HCT116 (cell line): ENCODE measurements around the gene TFDP1. TPM values are rescaled to one million over a fixed set of nuclear protein-coding genes. Genes with fewer than 3 reads are reported as not detected.

Experiments used
- ATAC-seq: fragments of 200-7000 bp; cut with Tn5 transposase; 2 replicates; pipeline ENCODE4 v1.9.1; 2020; ENCODE audit warnings: mild to moderate bottlenecking, moderate library complexity
- BruUV-seq: library from RNA; stranded (reverse); fragments of 400-500 nt; replicated peaks from 2 replicates; lab custom pipeline; 2021; lab: Mats Ljungman, UMichigan
- CTCF ChIA-PET: fragments of 300-600 bp; sonication (Branson Sonifier 250); formaldehyde crosslinking; loops from one replicate; lab custom pipeline; 2021; ENCODE audit warnings: antibody characterized with exemption; lab: Charles Lee
- POLR2A ChIA-PET: fragments of 300-600, 350-600 bp; sonication (Branson Sonifier 250); formaldehyde crosslinking; loops from one replicate; lab custom pipeline; 2021; ENCODE audit warnings: antibody characterized with exemption; lab: Charles Lee
- RAD21 ChIA-PET, 2 experiments: fragments of 300-600 bp; sonication (Branson Sonifier 250); formaldehyde crosslinking; loops; one replicate each; lab custom pipeline; 2023; ENCODE audit warnings: low total read pairs in 2 of 2; ENCODE audit not compliant: uncharacterized antibody in 2 of 2, unreplicated experiment in 2 of 2, low non-redundant PET in 1 of 2; lab: Charles Lee
- DNase-seq: peaks from one replicate; pipeline ENCODE4 v3.0.0-alpha.2; 2010; ENCODE audit warnings: low read depth, low spot score
- H2AFZ ChIP-seq: fragments of 200-600 bp; shearing (Covaris generic), sonication (generic); 2 replicates; pipeline ENCODE4 v1.6.1; 2017; ENCODE audit warnings: low read depth, mixed run types, mixed read lengths, antibody characterized with exemption, low read length; ENCODE audit not compliant: poor library complexity, severe bottlenecking
- H3K27ac ChIP-seq: 2 replicates; pipeline ENCODE4 v1.5.1; 2012; ENCODE audit warnings: low read depth, low read length
- H3K27me3 ChIP-seq: fragments of 200-600 bp; sonication (generic); 2 replicates; pipeline ENCODE4 v1.6.1; 2016; ENCODE audit warnings: mixed run types, low read length, mixed read lengths; ENCODE audit not compliant: insufficient read depth
- H3K36me3 ChIP-seq, 2 experiments: fragments of 200-500 bp in 1 of 2; fragments of 200-600 bp in 1 of 2; sonication (Bioruptor generic) in 1 of 2; sonication (generic) in 1 of 2; 2 replicates each; pipeline versions ENCODE4 v1.5.1 to v1.6.1; 2014 to 2016; ENCODE audit warnings: low read length in 2 of 2, inconsistent platforms in 1 of 2, mixed read lengths in 1 of 2, mixed run types in 1 of 2; ENCODE audit not compliant: insufficient read depth in 2 of 2, control insufficient read depth in 1 of 2
- H3K4me1 ChIP-seq, 2 experiments: fragments of 200-600 bp in 1 of 2; sonication (generic) in 1 of 2; 2 replicates each; pipeline versions ENCODE4 v1.5.1 to v1.6.1; 2012 to 2017; ENCODE audit warnings: low read length in 2 of 2, inconsistent platforms in 1 of 2, mild to moderate bottlenecking in 1 of 2, mixed read lengths in 1 of 2, mixed run types in 1 of 2, moderate library complexity in 1 of 2; ENCODE audit not compliant: insufficient read depth in 2 of 2, control insufficient read depth in 1 of 2
- H3K4me2 ChIP-seq: fragments of 200-600 bp; sonication (generic); 2 replicates; pipeline ENCODE4 v1.6.1; 2017; ENCODE audit warnings: mixed run types, low read length, mixed read lengths
- H3K4me3 ChIP-seq, 2 experiments: fragments of 200-600 bp in 1 of 2; sonication (generic) in 1 of 2; replicated peaks in 1 of 2; 2 replicates each; pipeline ENCODE4 v1.5.1; 2011 to 2016; ENCODE audit warnings: low read length in 2 of 2, control low read depth in 1 of 2, low read depth in 1 of 2, mild to moderate bottlenecking in 1 of 2, mixed read lengths in 1 of 2, mixed run types in 1 of 2
- H3K79me2 ChIP-seq: fragments of 200-600 bp; sonication (generic); 2 replicates; pipeline ENCODE4 v1.6.1; 2017; ENCODE audit warnings: mild to moderate bottlenecking, mixed run types, low read length, moderate library complexity, mixed read lengths; ENCODE audit not compliant: insufficient read depth
- H3K9ac ChIP-seq: fragments of 200-600 bp; sonication (generic); 2 replicates; pipeline ENCODE4 v1.6.1; 2016; ENCODE audit warnings: low read length, mixed read lengths
- H3K9me2 ChIP-seq: fragments of 200-600 bp; sonication (generic), shearing (Covaris generic); 2 replicates; pipeline ENCODE4 v1.6.1; 2017; ENCODE audit warnings: mixed run types, mild to moderate bottlenecking, moderate library complexity; ENCODE audit not compliant: insufficient read depth
- H3K9me3 ChIP-seq, 2 experiments: fragments of 200-500 bp in 1 of 2; fragments of 200-600 bp in 1 of 2; sonication (Bioruptor generic) in 1 of 2; sonication (generic) in 1 of 2; 2 replicates each; pipeline ENCODE4 v1.6.1; 2014 to 2017; ENCODE audit warnings: low read length in 2 of 2, mixed read lengths in 2 of 2, inconsistent platforms in 1 of 2, low read depth in 1 of 2, mild to moderate bottlenecking in 1 of 2, mixed run types in 1 of 2, moderate library complexity in 1 of 2; ENCODE audit not compliant: control insufficient read depth in 1 of 2, insufficient read depth in 1 of 2
- H4K20me1 ChIP-seq: fragments of 200-600 bp; sonication (generic), shearing (Covaris generic); 2 replicates; pipeline ENCODE4 v1.6.1; 2017; ENCODE audit warnings: mixed run types, mild to moderate bottlenecking, moderate library complexity; ENCODE audit not compliant: insufficient read depth
- CBX3 ChIP-seq: IDR thresholded peaks from 2 replicates; pipeline ENCODE4 v1.6.1; 2012; ENCODE audit warnings: low read depth
- CEBPB ChIP-seq: IDR thresholded peaks from 2 replicates; pipeline ENCODE4 v1.6.1; 2012; ENCODE audit warnings: low read depth
- EGR1 ChIP-seq: IDR thresholded peaks from 2 replicates; pipeline ENCODE4 v1.6.1; 2012; ENCODE audit warnings: low read depth
- JUND ChIP-seq: IDR thresholded peaks from 2 replicates; pipeline ENCODE4 v1.6.1; 2012
- POLR2A ChIP-seq: IDR thresholded peaks from 2 replicates; pipeline ENCODE4 v1.7.0; 2011; ENCODE audit warnings: borderline replicate concordance; ENCODE audit not compliant: insufficient read depth, insufficient read length; ENCODE audit errors: extremely low read depth
- POLR2AphosphoS5 ChIP-seq: IDR thresholded peaks from 2 replicates; pipeline ENCODE4 v1.6.1; 2011; ENCODE audit warnings: mild to moderate bottlenecking, low read depth, low read length, moderate library complexity
- RAD21 ChIP-seq: IDR thresholded peaks from 2 replicates; pipeline ENCODE4 v1.6.1; 2012; ENCODE audit warnings: low read depth, mild to moderate bottlenecking
- SIN3A ChIP-seq: IDR thresholded peaks from 2 replicates; pipeline ENCODE4 v1.6.1; 2012; ENCODE audit warnings: low read depth
- SRF ChIP-seq: IDR thresholded peaks from 2 replicates; pipeline ENCODE4 v1.6.1; 2012; ENCODE audit warnings: low read depth
- YY1 ChIP-seq: IDR thresholded peaks from 2 replicates; pipeline ENCODE4 v1.6.1; 2011; ENCODE audit warnings: low read length, low read depth, moderate library complexity, mild to moderate bottlenecking; ENCODE audit not compliant: insufficient replicate concordance; ENCODE audit errors: extremely low read depth
- ZFX ChIP-seq: fragments of 450-650 bp; IDR thresholded peaks from 2 replicates; pipeline ENCODE4 v1.6.1; 2017
- ZNF274 ChIP-seq: fragments of 200-500 bp; sonication (Bioruptor generic); IDR thresholded peaks from 2 replicates; pipeline ENCODE4 v1.6.1; 2014; ENCODE audit warnings: mild to moderate bottlenecking, low read depth, low read length, inconsistent platforms
- intact Hi-C: fragments of 100-400 bp; cut with micrococcal nuclease; formaldehyde crosslinking; loops from 2 replicates; pipeline ENCODE4 v1.10.0; 2022
- total RNA-seq: library from RNA; stranded (reverse); gene quantifications from one replicate; pipeline ENCODE4 v1.2.1, GENCODE V29; 2021; ENCODE audit not compliant: unreplicated experiment
- TF ChIP-seq, protein P1 (sequence below): IDR thresholded peaks from 2 replicates; pipeline ENCODE4 v1.6.1; 2012; ENCODE audit warnings: low read depth
- TF ChIP-seq, protein P2 (sequence below): IDR thresholded peaks from 2 replicates; pipeline ENCODE4 v1.6.1; 2011; ENCODE audit warnings: mild to moderate bottlenecking, low read length, moderate library complexity; ENCODE audit not compliant: insufficient replicate concordance; ENCODE audit errors: extremely low read depth
- TF ChIP-seq, protein P3 (sequence below): IDR thresholded peaks from 2 replicates; pipeline ENCODE4 v1.6.1; 2012
- TF ChIP-seq, protein P4 (sequence below): IDR thresholded peaks from 2 replicates; pipeline ENCODE4 v1.6.1; 2012
- TF ChIP-seq, protein P5 (sequence below), 3 experiments: fragments of 200-600 bp in 1 of 3; sonication (generic) in 1 of 3; IDR thresholded peaks in 2 of 3; conservative IDR thresholded peaks in 1 of 3; 2 replicates each; pipeline ENCODE4 v1.5.1; 2012 to 2017; ENCODE audit warnings: low read depth in 2 of 3, low read length in 2 of 3, antibody characterized with exemption in 1 of 3, borderline replicate concordance in 1 of 3, control low read depth in 1 of 3, mild to moderate bottlenecking in 1 of 3, mixed read lengths in 1 of 3, mixed run types in 1 of 3, moderate library complexity in 1 of 3; ENCODE audit not compliant: insufficient read depth in 1 of 3

Gene TFDP1
- total RNA-seq, 1 experiment from 2014 or later, result 169 TPM

DNA sequence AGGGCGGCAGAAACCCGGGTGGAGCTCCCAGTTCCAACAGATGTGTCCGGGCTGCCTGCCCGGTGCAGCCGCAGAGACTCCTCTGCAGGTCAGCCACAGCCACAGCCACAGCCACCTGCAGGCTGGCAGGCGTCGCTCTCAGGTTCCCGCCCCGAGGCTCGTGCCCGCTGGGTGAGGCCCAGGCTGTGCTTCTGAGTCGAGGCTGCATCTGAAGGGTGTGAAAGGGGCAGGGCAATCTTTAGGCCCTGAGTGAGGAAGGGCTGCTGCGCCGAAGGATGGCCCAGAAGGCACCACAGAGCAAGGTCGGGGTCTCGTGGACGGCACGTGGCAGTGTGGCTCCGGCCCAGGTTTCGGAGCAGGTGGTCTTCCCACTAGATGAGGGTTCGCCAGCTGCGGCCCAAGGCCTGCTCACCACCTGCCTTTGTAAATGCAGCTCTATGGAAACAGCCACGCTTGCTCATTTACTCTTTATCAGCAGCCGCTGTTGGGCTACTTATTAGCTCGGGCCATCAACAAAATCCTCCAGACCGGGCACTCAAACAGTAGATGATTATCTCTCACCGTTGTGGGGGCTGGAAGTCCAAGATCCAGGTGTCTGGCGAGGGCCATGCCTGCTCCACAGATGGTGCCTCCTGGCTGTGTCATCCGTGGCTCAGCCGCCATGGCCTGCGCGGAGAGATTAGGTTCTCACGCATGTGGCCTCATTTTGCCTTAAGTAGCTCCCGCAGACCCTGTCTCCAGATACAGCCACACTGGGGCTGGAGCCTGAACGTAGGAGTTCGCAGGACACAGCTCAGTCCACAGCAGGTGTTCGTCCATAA, 40.3 kb upstream of the TFDP1 start:
- no TSS peak for BruUV-seq
- no peak for ATAC-seq
- Histone ChIP-seq H3K4me2 (no peak overlapping the region), H3K9me2 (no peaks in the 10 kb centered on the region), H3K4me1 (no peaks in the 10 kb centered on the region), H4K20me1 (no peaks in the 10 kb centered on the region), H2AFZ (no peak overlapping the region), H3K9ac (no peak overlapping the region), H3K9me3 (no peaks in the 10 kb centered on the region), H3K27ac (no peak overlapping the region), H3K79me2 (peaks cover 5% of the 10 kb centered on the region; the same call in 1 of the 2 replicates), H3K36me3 (no peaks in the 10 kb centered on the region; a peak in 1 of 4 replicates), H3K4me3 (no peak overlapping the region), H3K27me3 (no peaks in the 10 kb centered on the region)
- intact Hi-C loops, result no loop called here
- RAD21 ChIA-PET, result no interaction called here
- TF ChIP-seq CBX3, result no peak
- TF ChIP-seq, protein P1, sequence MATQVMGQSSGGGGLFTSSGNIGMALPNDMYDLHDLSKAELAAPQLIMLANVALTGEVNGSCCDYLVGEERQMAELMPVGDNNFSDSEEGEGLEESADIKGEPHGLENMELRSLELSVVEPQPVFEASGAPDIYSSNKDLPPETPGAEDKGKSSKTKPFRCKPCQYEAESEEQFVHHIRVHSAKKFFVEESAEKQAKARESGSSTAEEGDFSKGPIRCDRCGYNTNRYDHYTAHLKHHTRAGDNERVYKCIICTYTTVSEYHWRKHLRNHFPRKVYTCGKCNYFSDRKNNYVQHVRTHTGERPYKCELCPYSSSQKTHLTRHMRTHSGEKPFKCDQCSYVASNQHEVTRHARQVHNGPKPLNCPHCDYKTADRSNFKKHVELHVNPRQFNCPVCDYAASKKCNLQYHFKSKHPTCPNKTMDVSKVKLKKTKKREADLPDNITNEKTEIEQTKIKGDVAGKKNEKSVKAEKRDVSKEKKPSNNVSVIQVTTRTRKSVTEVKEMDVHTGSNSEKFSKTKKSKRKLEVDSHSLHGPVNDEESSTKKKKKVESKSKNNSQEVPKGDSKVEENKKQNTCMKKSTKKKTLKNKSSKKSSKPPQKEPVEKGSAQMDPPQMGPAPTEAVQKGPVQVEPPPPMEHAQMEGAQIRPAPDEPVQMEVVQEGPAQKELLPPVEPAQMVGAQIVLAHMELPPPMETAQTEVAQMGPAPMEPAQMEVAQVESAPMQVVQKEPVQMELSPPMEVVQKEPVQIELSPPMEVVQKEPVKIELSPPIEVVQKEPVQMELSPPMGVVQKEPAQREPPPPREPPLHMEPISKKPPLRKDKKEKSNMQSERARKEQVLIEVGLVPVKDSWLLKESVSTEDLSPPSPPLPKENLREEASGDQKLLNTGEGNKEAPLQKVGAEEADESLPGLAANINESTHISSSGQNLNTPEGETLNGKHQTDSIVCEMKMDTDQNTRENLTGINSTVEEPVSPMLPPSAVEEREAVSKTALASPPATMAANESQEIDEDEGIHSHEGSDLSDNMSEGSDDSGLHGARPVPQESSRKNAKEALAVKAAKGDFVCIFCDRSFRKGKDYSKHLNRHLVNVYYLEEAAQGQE, result no peak
- TF ChIP-seq, protein P2, sequence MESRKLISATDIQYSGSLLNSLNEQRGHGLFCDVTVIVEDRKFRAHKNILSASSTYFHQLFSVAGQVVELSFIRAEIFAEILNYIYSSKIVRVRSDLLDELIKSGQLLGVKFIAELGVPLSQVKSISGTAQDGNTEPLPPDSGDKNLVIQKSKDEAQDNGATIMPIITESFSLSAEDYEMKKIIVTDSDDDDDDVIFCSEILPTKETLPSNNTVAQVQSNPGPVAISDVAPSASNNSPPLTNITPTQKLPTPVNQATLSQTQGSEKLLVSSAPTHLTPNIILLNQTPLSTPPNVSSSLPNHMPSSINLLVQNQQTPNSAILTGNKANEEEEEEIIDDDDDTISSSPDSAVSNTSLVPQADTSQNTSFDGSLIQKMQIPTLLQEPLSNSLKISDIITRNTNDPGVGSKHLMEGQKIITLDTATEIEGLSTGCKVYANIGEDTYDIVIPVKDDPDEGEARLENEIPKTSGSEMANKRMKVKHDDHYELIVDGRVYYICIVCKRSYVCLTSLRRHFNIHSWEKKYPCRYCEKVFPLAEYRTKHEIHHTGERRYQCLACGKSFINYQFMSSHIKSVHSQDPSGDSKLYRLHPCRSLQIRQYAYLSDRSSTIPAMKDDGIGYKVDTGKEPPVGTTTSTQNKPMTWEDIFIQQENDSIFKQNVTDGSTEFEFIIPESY, result no peak
- TF ChIP-seq, protein P3, sequence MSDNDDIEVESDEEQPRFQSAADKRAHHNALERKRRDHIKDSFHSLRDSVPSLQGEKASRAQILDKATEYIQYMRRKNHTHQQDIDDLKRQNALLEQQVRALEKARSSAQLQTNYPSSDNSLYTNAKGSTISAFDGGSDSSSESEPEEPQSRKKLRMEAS, result no peak
- no peak for TF ChIP-seq ZFX
- TF ChIP-seq RAD21, result no peak
- no peak for TF ChIP-seq SIN3A
- TF ChIP-seq, protein P4, sequence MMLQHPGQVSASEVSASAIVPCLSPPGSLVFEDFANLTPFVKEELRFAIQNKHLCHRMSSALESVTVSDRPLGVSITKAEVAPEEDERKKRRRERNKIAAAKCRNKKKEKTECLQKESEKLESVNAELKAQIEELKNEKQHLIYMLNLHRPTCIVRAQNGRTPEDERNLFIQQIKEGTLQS, result no peak
- TF ChIP-seq POLR2A, result no peak
- TF ChIP-seq EGR1, result no peak
- no peak for TF ChIP-seq POLR2AphosphoS5
- TF ChIP-seq SRF, result no peak
- no peak for TF ChIP-seq JUND
- TF ChIP-seq, protein P5, sequence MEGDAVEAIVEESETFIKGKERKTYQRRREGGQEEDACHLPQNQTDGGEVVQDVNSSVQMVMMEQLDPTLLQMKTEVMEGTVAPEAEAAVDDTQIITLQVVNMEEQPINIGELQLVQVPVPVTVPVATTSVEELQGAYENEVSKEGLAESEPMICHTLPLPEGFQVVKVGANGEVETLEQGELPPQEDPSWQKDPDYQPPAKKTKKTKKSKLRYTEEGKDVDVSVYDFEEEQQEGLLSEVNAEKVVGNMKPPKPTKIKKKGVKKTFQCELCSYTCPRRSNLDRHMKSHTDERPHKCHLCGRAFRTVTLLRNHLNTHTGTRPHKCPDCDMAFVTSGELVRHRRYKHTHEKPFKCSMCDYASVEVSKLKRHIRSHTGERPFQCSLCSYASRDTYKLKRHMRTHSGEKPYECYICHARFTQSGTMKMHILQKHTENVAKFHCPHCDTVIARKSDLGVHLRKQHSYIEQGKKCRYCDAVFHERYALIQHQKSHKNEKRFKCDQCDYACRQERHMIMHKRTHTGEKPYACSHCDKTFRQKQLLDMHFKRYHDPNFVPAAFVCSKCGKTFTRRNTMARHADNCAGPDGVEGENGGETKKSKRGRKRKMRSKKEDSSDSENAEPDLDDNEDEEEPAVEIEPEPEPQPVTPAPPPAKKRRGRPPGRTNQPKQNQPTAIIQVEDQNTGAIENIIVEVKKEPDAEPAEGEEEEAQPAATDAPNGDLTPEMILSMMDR (IDR thresholded peaks at IDR 0.05 in 2 of 3, conservative IDR thresholded peaks at IDR 0.05 in 1 of 3; ENCODE audit: borderline replicate concordance in 1 of 3, insufficient read depth in 1 of 3, low read depth in 2 of 3, low read length in 2 of 3), result no peak
- no peak for TF ChIP-seq CEBPB
- TF ChIP-seq ZNF274, result no peak
- no peak for TF ChIP-seq YY1
- no peak for DNase-seq
- POLR2A ChIA-PET, result no interaction called here
- CTCF ChIA-PET, result no interaction called here
